Fibroblast of mammary gland (primary cell): ENCODE measurements around the gene NOSIP.

Source experiments
- DNase-seq: peaks from one replicate; pipeline ENCODE4 v3.0.0-alpha.2; 2010; ENCODE audit warnings: low read depth
- H3K4me3 ChIP-seq: 2 replicates; pipeline ENCODE4 v1.5.1; 2011; ENCODE audit warnings: low read depth, mild to moderate bottlenecking, low read length, moderate library complexity; ENCODE audit not compliant: control insufficient read depth
- CTCF ChIP-seq: conservative IDR thresholded peaks from 2 replicates; pipeline ENCODE4 v1.5.1; 2011; ENCODE audit warnings: low read depth, low read length, inconsistent platforms; ENCODE audit not compliant: control insufficient read depth, insufficient read depth

The NOSIP gene

GRCh38 chr19:49585023-49585422 is 4.7 kb upstream of the NOSIP start:
- no peak for TF ChIP-seq CTCF
- H3K4me3 ChIP-seq, result no peak overlapping the region

GRCh38 chr19:49583239-49583638 is 2.9 kb upstream of the NOSIP start:
- DNase-seq, result no peak
- TF ChIP-seq CTCF, result no peak
- no peak overlapping the region for H3K4me3 ChIP-seq

More at GRCh38 chr19:49585023-49585422, 4.7 kb upstream of the NOSIP start:
- DNase-seq, result no peak

- no peak for TF ChIP-seq CTCF
- H3K4me3 ChIP-seq, result peak within 1 kb of the TSS; percentile 99
- DNase-seq, result no peak
Measured at GRCh38 chr19:49581007-49581508, 702 bp upstream of the NOSIP start, which contains the start of gene PRRG2. PRRG2 (plus strand) TSS chr19:49581316; CDS start chr19:49583220, 1,904 bp downstream.

- peak overlapping the region; percentile 99 for H3K4me3 ChIP-seq
- no peak for DNase-seq
- TF ChIP-seq CTCF, result no peak
Measured at GRCh38 chr19:49579947-49580263, 451 bp downstream of the NOSIP start.

GRCh38 chr19:49579193-49579592 is 1.2 kb downstream of the NOSIP start:
- TF ChIP-seq CTCF, result no peak
- peak overlapping the region; percentile 99 for H3K4me3 ChIP-seq
- DNase-seq, result no peak

- no peak for TF ChIP-seq CTCF
- peak; percentile 60 for DNase-seq
Measured at GRCh38 chr19:49574206-49574755, 6.1 kb downstream of the NOSIP start.

GRCh38 chr19:49573425-49573824 is 6.9 kb downstream of the NOSIP start:
- no peak overlapping the region for H3K4me3 ChIP-seq
- no peak for TF ChIP-seq CTCF
- DNase-seq, result peak; percentile 53

More at GRCh38 chr19:49574206-49574755, 6.1 kb downstream of the NOSIP start:
- H3K4me3 ChIP-seq, result no peak overlapping the region
